HUES48 (cell line): ENCODE data around the gene REP15.
"Not testable (repeated sequence)": the region's sequence is repeated elsewhere in the genome, so short reads cannot be mapped to it uniquely, and the experiment has no call there.

Source experiments
- H3K27ac ChIP-seq: one replicate; pipeline ENCODE4 v1.7.0; 2013; ENCODE audit warnings: low read depth, low read length, inconsistent platforms
- H3K27me3 ChIP-seq: 2 replicates; pipeline ENCODE4 v1.6.1; 2013; ENCODE audit warnings: mild to moderate bottlenecking, low read length; ENCODE audit not compliant: control insufficient read depth, insufficient read depth
- H3K36me3 ChIP-seq: 2 replicates; pipeline ENCODE4 v1.6.1; 2013; ENCODE audit warnings: low read length; ENCODE audit not compliant: control insufficient read depth, insufficient read depth
- H3K4me1 ChIP-seq: 2 replicates; pipeline ENCODE4 v1.6.1; 2013; ENCODE audit warnings: mild to moderate bottlenecking, low read length; ENCODE audit not compliant: control insufficient read depth, insufficient read depth
- H3K4me3 ChIP-seq: 2 replicates; pipeline ENCODE4 v1.5.1; 2013; ENCODE audit warnings: mild to moderate bottlenecking, low read depth, low read length
- H3K9ac ChIP-seq: 2 replicates; pipeline ENCODE4 v1.6.1; 2013; ENCODE audit warnings: mild to moderate bottlenecking, low read depth, low read length, moderate library complexity
- H3K9me3 ChIP-seq: 2 replicates; pipeline ENCODE4 v1.6.1; 2013; ENCODE audit warnings: low read length; ENCODE audit not compliant: control insufficient read depth, insufficient read depth

REP15 gene, protein sequence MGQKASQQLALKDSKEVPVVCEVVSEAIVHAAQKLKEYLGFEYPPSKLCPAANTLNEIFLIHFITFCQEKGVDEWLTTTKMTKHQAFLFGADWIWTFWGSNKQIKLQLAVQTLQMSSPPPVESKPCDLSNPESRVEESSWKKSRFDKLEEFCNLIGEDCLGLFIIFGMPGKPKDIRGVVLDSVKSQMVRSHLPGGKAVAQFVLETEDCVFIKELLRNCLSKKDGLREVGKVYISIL

GRCh38 chr12:27696293-27696652 lies at the start of gene REP15:
REP15 (plus strand) TSS chr12:27696447; CDS start chr12:27696563, 116 bp downstream.
- no peak within 1 kb of the TSS for H3K4me3 ChIP-seq
- no peaks in the 10 kb centered on the region for H3K9me3 ChIP-seq
- H3K27ac ChIP-seq, result no peak within 1 kb of the TSS
- no peak within 1 kb of the TSS for H3K9ac ChIP-seq
- H3K36me3 ChIP-seq, result peaks cover 25% of the 10 kb centered on the region
- H3K4me1 ChIP-seq, result no peaks in the 10 kb centered on the region
- no peaks in the 10 kb centered on the region for H3K27me3 ChIP-seq

GRCh38 chr12:27650011-27650410 lies 46.2 kb upstream of the REP15 start:
- no peaks in the 10 kb centered on the region for H3K4me1 ChIP-seq
- no peaks in the 10 kb centered on the region for H3K9me3 ChIP-seq
- no peaks in the 10 kb centered on the region for H3K27me3 ChIP-seq
- no peak overlapping the region for H3K4me3 ChIP-seq
- H3K9ac ChIP-seq, result no peak overlapping the region
- no peak overlapping the region for H3K27ac ChIP-seq
- H3K36me3 ChIP-seq, result peaks cover 6% of the 10 kb centered on the region; the same call in 1 of the 2 replicates

DNA sequence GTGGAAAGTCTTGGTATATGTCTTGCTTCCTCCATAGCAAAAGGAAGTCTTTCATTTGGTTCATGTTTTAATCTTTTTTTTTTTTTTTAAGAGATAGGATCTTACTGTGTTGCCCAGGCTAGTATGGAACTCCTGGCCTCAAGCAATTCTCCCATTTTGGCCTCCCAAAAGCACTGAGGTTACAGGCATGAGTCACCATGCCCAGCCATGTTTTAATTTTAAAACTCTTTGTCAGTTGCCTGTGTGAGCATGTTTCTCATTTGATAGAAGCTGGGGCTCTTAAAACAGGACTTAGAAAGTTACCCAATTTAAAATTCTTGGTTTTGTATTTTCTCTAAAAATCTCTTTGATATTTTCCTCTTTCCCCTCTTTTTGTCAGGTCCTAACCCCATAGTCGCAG lies 45.0 kb upstream of the REP15 start:
- Histone ChIP-seq H3K27me3 (no peaks in the 10 kb centered on the region), H3K9me3 (no peaks in the 10 kb centered on the region), H3K4me1 (no peaks in the 10 kb centered on the region), H3K36me3 (peaks cover 6% of the 10 kb centered on the region; the same call in 1 of the 2 replicates), H3K9ac (no peak overlapping the region), H3K4me3 (no peak overlapping the region), H3K27ac (no peak overlapping the region)

GRCh38 chr12:27652174-27652763 lies 44.0 kb upstream of the REP15 start:
- no peak overlapping the region for H3K27ac ChIP-seq
- peaks cover 6% of the 10 kb centered on the region; the same call in 1 of the 2 replicates for H3K36me3 ChIP-seq

GRCh38 chr12:27653661-27654060 lies 42.6 kb upstream of the REP15 start:
- Histone ChIP-seq H3K36me3 (peaks cover 6% of the 10 kb centered on the region; the same call in 1 of the 2 replicates), H3K4me3 (no peak overlapping the region), H3K9me3 (no peaks in the 10 kb centered on the region), H3K9ac (no peak overlapping the region), H3K27ac (no peak overlapping the region), H3K4me1 (no peaks in the 10 kb centered on the region), H3K27me3 (no peaks in the 10 kb centered on the region)

More at GRCh38 chr12:27652174-27652763, 44.0 kb upstream of the REP15 start:
- Histone ChIP-seq H3K4me3 (no peak overlapping the region), H3K9ac (no peak overlapping the region), H3K9me3 (no peaks in the 10 kb centered on the region), H3K27me3 (no peaks in the 10 kb centered on the region), H3K4me1 (no peaks in the 10 kb centered on the region)

DNA sequence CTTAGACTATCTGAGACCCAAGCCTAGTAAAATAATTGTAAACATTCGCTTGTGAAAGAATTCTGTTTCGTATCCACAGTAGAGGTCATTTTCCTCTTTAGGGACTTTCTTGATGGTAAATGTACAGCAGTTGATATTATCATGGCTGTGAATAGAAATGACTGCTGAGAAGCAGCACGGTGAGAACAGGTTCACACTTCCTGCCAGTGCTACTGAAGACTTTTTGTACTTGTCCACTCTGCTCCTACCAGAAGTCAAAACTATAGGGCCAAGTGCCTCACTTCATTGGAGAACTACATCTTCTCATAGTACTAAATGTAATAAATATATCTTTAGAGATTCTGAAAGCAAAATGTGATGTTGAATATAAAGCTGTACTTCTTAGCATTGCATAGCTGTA lies 40.8 kb upstream of the REP15 start:
- H3K27ac ChIP-seq, H3K9ac ChIP-seq, H3K4me1 ChIP-seq, H3K4me3 ChIP-seq, H3K9me3 ChIP-seq, H3K27me3 ChIP-seq, H3K36me3 ChIP-seq: not testable (repeated sequence)

GRCh38 chr12:27657296-27657695 lies 39.0 kb upstream of the REP15 start:
- no peak overlapping the region for H3K27ac ChIP-seq
- H3K36me3 ChIP-seq, result no peaks in the 10 kb centered on the region

DNA sequence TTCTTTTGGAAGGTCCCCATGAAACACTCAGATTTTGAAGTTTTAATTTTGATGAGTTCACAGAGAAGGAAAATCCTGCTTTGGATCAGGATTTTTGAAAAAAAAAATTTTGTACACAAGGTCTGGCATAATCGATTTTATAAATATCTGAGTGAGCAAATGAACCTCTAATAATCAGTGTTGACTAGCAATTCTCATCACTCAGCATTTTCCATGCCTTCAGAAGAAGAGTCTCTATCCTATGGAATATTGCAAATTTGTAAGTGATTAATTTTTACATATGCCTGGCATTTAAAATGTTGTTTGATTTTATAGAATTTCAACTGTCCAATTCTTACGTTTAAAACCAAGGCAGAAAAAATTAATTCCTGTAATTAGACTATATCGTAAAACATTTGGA lies 30.5 kb upstream of the REP15 start:
- no peak overlapping the region for H3K27ac ChIP-seq
- H3K27me3 ChIP-seq, result no peaks in the 10 kb centered on the region
- no peak overlapping the region for H3K4me3 ChIP-seq
- peaks cover 21% of the 10 kb centered on the region for H3K36me3 ChIP-seq
- no peaks in the 10 kb centered on the region for H3K4me1 ChIP-seq
- H3K9me3 ChIP-seq, result no peaks in the 10 kb centered on the region
- no peak overlapping the region for H3K9ac ChIP-seq

More at GRCh38 chr12:27657296-27657695, 39.0 kb upstream of the REP15 start:
- Histone ChIP-seq H3K9me3 (no peaks in the 10 kb centered on the region), H3K27me3 (no peaks in the 10 kb centered on the region), H3K4me1 (no peaks in the 10 kb centered on the region), H3K9ac (no peak overlapping the region), H3K4me3 (no peak overlapping the region)

DNA sequence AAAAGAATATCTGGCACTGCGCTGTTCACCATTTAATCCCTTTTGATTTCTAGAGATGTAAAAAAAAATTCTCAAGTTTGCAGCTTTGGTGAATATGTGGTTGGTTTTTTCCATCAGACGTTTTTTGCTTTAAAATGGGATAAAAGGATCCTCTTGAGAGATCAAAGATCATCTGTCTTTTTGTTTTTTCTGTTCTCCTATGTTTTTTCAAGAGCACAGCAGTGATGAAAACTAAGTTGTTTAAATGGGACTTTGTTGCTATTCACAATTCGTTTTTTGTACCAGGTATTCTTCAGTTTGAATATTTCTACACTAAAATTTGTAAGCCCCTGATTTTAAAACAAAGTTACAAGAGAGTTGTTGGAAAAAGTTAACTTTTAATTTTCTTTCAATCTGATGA lies 29.7 kb upstream of the REP15 start:
- H3K27ac ChIP-seq, result no peak overlapping the region
- no peak overlapping the region for H3K9ac ChIP-seq

GRCh38 chr12:27667540-27667939 lies 28.7 kb upstream of the REP15 start:
- H3K27ac ChIP-seq, result no peak overlapping the region
- peaks cover 21% of the 10 kb centered on the region for H3K36me3 ChIP-seq

More for the DNA sequence above, 29.7 kb upstream of the REP15 start:
- H3K4me1 ChIP-seq, result no peaks in the 10 kb centered on the region
- H3K9me3 ChIP-seq, result no peaks in the 10 kb centered on the region
- no peaks in the 10 kb centered on the region for H3K27me3 ChIP-seq
- H3K4me3 ChIP-seq, result no peak overlapping the region
- H3K36me3 ChIP-seq, result peaks cover 21% of the 10 kb centered on the region

GRCh38 chr12:27672051-27672450 lies 24.2 kb upstream of the REP15 start:
- Histone ChIP-seq H3K36me3 (peaks cover 18% of the 10 kb centered on the region), H3K9ac (no peak overlapping the region), H3K9me3 (no peaks in the 10 kb centered on the region), H3K4me1 (no peaks in the 10 kb centered on the region), H3K27me3 (no peaks in the 10 kb centered on the region), H3K27ac (no peak overlapping the region), H3K4me3 (no peak overlapping the region)

More at GRCh38 chr12:27667540-27667939, 28.7 kb upstream of the REP15 start:
- no peaks in the 10 kb centered on the region for H3K9me3 ChIP-seq
- H3K27me3 ChIP-seq, result no peaks in the 10 kb centered on the region
- H3K4me1 ChIP-seq, result no peaks in the 10 kb centered on the region
- no peak overlapping the region for H3K9ac ChIP-seq
- H3K4me3 ChIP-seq, result no peak overlapping the region
